Glomerular visceral epithelial cell (primary cell): ENCODE results near the gene FAM110A.
"Not testable (repeated sequence)": the region's sequence is repeated elsewhere in the genome, so short reads cannot be mapped to it uniquely, and the experiment has no call there.

Experiments
- DNase-seq: peaks from one replicate; pipeline ENCODE4 v3.0.0-alpha.2; 2016; ENCODE audit errors: extremely low spot score

Gene FAM110A

DNA sequence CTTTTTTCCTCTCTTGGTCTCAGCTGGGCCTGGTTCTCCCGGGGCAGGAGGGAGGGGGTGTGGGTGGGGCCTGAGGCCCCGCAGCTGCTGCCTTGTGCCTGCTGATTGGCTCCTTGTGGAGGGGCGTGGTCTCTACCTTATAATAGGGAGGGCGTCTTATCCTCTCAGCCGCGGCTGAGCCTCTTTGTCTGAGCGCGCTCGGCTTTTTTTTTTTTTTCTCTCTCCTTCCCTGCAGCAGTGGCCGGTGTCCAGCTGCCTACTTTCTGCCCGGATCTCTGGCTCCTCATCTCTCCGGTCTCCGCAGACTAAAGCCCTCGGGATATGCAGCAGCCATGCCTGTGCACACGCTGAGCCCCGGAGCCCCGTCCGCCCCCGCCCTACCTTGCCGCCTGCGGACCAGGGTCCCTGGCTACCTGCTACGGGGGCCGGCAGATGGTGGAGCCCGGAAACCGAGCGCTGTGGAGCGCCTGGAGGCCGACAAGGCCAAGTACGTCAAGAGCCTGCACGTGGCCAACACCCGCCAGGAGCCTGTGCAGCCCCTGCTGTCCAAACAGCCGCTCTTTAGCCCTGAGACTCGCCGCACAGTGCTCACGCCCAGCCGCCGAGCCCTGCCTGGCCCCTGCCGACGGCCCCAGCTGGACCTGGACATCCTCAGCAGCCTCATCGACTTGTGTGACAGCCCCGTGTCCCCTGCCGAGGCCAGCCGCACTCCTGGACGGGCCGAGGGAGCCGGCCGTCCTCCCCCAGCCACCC lies 11.1 kb downstream of the FAM110A start:
- DNase-seq: peak; percentile 90

DNA sequence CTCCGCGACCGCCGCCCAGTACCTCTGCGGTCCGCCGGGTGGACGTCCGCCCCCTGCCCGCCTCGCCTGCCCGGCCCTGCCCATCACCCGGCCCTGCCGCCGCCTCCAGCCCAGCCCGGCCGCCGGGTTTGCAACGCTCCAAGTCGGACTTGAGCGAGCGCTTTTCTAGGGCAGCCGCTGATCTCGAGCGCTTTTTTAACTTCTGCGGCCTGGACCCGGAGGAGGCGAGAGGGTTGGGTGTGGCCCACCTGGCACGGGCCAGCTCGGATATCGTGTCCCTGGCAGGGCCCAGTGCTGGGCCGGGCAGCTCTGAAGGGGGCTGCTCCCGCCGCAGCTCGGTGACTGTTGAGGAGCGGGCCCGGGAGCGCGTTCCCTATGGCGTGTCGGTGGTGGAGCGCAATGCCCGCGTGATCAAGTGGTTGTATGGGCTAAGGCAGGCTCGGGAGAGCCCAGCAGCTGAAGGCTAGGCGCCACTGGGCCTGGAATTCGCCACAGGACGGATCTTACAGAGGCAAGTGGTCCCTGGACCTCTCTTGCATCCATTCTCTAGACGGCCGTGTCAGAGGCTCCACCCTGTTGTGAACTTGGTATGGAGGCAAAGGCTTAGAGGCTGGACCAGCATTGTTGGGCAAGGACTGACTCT lies 11.8 kb downstream of the FAM110A start:
- DNase-seq: no peak

DNA sequence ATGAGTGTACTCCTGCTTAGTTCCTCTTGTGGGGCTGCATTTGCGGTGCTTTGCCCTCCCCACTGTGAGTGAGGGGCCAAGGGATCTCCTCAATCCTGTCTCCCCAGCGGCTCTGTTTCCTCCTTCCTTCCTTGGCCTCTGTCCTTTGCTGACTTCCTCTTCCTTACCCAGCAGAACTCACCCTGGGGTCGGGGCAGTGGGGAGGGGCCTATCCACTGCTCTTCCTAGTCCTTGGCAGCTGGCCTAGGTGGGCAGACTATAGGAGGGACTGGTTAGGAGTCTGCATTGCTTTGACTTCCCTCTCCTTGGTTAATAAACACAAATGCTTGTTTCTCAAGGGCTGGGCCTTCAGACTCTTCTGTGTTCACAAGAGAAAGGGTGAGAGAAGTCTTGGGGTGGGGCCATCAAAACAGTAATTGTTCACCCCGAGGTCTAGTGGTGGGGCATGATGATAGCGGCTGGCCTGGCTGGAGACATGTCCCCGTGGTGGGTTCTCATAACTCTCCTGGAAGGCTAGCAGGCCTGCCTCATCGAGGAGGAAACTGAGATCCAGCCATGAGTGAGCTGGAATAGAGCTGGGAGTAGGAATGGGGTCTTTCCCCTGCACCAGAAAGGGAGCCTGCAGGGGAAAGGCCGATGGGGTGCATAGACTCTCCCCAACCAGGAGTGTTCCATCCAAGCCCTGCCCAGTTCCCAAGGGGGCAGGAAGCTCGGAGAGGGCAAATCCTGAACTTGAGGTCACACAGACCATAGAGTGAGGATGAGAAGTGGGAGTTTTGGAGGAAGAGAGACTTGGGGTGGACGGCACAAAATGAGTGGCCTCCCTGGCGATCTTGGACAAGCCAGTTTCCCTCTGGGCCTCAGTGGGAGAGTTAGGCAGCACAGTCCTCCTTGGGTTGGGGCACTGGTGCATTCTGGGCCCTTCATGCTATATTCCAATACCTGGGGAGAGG lies 12.7 kb downstream of the FAM110A start:
- DNase-seq: no peak

DNA sequence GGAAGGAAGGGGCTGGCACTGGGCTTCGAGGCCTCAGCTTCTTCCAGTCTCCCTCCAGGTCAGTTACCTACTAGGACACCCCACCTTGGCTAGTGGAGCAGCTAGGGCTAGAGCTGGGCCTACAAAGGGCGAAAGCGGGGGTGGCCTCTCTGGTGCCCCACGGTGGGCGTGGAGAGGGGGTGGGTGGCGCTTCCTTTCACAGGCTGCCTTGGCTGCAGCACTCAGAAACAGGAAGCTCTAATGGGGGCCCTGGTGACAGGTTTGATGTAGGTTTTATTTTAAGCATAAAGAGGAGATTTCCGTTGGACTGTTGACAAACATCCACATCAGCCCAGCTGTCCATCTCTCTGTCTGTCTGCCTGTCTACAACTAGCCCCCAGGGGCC lies 13.4 kb downstream of the FAM110A start:
- no peak for DNase-seq

DNA sequence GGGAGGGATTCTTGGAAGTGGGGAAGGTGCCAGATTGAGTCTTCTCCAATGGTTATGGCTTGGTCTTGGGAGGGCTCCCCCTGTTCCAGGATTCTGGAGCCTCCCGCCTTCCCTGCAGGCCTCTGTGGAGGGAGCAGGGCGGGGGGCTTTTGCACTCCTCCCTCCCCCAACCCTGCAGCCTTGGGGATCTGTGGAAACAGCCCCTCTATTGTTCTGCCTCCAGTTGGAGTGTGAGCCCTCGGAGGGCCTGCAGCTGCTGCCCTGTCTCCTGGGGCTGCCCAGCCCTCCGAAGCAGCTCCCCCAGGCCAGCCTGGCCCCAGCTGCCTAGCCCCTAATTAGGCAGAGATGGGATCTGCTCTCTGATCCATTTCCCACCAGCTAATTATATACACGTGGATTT lies 14.7 kb downstream of the FAM110A start:
- no peak for DNase-seq

DNA sequence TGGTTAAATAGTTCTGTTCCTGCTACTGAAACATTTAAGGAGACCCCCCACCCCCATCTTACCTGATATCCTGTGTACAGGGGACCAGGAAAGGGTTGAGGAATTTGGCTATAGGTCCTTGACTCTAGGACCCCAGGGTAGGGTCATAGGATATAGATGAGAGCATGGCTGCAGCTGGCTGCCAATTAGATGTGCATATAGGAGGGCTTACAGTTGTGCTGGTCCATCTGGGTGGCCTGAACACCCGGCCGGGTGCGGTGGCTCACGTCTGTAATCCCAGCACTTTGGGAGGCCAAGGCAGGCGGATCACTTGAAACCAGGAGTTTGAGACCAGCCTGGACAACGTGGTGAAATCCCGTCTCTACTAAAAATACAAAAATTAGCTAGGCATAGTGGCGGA lies 15.2 kb downstream of the FAM110A start:
- not testable (repeated sequence) for DNase-seq

DNA sequence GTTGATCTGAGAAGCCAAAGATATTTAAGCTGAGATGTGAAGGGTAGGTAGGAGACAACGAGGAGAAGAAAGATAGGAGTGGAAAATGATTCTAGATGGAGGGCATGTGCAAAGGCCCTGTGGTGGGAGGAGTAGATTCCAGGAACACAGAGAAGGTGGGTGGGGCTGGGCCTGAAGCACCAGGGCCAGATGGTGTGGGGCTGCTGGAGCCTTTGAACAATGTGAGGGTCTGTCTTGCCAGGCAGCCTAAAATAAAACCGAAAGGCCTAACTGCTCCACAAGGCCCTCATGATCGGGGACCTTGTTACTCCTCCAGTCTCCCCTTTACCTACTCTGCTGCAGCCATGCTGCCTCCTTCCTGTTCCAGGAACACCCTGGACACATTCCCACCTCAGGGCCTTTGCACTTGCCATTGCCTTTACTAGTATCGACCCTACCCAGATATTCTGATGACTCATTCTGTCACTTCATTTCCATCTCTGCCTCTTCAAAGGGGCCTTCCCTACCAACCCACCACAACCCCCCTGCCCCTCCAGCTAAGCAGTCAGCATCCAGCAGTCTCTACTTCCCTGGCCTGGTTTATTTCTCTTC lies 20.0 kb downstream of the FAM110A start:
- DNase-seq: no peak

DNA sequence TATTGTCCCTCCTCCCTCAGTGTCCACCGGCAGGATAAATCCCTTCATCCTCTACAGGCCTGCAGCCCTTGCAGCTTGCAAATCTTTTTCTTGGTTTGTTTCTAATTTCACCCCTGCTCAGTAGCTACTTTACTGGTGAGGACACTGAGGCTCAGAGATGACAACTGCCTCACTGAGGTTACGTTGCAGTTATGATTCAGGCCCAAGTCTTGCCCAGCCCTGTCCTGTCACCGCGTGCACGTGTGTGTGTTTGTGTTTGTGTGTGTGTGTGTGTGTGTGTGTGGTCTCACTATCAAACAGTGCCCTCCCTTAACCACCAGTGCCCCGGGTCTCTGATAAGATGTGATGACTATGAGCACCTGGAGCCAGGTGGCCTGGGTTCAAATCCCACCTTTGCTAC lies 21.1 kb downstream of the FAM110A start:
- DNase-seq: no peak

DNA sequence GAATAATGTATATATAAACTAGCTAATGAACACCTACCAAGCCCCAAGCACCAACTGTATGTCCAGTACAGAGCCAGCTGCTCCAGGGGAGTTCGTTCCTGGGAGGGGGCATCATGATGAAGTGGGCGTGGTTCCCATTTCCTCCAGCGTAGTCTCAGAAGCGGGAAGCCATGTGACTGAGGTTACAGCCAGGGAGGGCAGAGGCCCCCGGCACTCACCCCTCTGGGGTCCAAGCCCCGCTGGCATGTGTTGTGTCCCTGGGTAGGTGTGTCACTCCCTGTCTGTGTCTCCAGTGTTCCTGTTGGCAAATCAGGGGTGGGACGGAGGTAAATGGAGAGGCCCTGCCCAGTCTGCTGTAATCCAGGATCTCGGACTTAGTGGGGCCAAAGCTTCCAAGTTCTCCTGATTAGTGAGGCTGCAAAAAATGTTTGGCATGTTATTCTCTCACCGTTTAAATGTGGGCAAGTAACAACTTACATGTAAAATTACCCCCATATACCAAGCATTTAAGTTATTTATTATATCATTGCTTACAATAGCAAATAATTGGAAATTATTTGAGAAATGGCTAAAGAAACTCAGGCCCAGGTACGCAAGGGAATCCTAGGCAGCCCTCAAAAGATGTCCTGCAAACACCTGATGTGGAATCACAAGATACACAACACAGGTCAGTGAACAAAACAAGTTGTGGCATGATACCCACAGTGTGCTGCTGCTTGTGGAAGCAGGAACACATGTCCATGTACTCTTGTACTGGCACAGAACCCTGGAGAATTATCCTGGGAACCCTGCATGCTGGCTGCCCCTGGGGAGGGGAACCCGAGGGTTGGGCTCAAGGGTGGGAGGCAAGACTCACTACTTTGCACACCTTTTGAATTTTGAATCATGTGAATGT lies 22.2 kb downstream of the FAM110A start:
- no peak for DNase-seq

DNA sequence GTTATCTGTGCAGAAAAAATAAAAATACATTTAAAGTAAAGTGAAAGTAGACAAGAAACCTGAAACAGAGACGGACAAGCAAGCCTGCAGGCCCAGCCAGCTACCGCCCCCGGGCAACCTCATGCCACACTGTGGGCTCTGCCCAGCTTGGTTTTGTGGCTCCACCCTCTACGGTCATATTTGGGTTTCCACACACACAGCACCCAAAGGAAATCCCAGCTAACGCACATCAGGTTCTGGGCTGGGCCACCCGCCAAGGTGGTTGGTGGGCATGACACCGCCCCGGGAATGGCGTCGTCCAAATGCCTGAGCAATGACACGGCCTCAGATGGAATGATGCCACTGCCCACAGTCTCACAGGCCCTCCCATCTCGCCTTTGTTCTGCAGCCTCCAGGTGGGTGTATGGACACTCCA lies 22.9 kb downstream of the FAM110A start:
- DNase-seq: peak; percentile 99

DNA sequence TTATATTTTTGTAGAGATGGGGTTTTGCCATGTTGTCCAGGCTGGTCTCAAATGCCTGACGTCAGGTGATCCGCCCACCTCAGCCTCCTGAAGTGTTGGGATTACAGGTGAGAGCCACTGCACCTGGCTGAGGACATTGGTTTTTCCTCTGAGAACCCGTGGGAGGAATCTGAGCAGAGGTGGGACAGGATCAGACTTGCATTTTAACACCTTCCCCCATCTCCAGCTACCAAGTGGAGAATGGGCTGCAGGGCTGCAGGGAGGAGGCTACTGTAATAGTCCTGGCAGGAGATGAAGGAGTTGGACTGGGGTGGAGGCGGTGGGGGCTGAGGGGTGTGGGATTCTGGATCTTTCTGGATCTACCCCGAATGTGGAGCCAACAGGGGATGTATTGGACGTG lies 24.5 kb downstream of the FAM110A start:
- DNase-seq: no peak

DNA sequence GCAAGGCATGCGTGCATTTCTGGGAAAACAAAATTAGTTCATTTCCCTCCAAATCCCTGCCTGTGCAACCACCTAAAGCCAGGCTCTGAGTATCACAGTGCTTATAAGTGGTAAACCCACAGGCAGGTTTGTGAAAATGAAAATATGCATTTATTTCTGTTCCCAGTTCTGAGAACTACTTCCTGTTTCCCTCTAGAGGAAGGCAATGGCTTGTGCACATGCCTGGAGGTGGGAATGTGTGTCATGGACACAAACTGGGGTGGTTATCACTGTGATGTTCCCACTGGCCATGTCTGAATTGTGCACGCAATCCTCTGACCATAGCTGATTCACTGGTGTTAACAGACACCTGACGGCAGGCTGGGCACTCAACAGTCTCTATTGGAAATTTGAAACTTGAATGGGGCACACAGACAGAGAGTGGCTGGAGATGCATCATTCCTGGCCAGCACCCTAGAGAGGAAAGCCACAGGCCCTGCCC lies 26.3 kb downstream of the FAM110A start:
- peak; percentile 23 for DNase-seq

DNA sequence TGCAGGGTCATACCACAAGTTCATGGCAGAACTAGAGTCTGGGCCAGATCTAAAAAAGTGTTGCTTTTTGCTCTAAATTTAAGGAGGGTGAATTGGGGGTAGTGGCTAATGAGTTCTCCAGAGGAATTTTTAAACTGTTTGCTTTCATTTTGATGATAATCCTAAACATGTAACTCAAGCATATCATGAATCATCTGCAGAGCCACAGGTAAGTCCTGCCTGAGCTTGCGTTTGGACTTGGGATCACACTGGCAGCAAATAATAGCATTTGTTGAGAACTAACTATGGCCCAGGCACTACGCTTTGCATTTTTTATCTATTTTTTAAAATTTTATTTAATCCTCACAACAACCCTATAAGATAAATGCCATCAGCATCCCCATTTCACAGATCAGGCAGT lies 27.4 kb downstream of the FAM110A start:
- no peak for DNase-seq

DNA sequence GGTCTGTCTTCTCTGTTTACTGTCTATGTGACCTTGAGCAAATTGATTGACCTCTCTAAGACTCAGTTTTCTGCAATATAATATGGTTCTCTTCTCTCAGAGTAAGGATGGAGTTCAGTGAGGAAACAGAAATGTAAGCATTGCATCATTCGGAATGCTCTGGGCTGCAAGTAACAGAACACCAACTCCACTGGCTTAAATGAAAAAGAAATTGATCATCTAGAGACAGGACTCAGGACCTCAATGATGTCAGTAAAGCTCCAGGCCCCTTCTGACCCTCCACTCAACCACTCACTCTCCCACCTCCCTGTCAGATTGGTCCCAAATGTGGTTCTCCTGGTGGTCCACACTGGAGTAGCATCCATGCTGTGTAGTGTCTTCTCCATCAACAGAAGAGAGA lies 31.9 kb downstream of the FAM110A start:
- DNase-seq: no peak

DNA sequence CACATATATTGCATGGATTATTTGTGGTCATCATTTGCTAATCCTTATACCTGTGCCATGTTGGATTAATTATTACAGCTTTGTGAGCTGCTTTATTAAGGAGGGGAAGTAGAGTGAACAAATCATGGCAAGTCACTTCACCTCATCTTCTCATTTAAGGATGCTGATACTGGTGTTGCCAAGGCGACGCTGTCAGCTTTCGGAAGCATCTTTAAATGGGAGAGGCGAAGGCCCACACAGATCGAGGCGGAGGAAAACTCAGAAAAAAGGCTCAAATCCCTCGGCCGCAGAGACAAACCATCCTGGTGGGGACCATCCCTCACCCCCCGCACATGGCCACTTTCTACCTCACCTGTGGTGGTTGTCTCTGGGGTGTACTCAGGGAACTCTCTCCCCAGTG lies 34.8 kb downstream of the FAM110A start:
- no peak for DNase-seq

DNA sequence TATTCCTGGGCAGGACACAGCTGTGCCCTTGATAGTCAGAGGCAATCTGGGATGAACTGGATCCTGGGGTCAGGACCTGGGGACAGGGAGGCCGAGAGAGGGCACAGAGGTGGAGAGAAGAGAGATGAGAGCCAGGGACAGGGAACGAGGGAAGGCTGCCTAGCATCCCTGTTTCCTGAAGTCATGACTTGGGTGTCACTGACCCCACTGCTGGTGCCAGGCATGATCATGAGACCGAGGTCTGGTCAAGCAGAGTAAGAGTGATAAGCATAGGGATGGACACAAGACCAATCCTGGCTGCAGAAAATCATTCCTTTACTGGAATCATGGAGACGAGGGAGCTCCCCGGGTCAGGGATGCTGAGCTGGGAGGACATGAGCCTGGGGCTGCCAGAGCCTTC lies 36.1 kb downstream of the FAM110A start:
- DNase-seq: no peak

DNA sequence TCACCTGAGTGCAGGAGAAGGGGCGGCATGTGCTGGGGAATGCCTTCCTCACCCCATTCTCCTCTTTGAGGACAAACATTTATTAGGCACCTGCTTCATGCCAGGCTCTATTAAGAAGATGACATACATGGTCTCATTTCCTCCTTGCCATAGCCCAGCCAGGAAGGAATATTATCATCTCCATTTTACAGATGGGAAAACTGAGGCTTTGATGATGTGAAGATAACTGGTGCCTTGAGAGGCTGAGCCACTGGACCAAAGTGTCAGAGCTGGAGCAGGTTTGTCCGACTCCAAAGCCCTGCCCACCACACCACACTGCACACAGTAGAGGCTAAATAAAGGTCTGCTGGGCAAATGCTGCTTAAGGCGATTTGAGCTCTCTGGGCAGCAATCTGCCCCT lies 37.2 kb downstream of the FAM110A start:
- DNase-seq: no peak

DNA sequence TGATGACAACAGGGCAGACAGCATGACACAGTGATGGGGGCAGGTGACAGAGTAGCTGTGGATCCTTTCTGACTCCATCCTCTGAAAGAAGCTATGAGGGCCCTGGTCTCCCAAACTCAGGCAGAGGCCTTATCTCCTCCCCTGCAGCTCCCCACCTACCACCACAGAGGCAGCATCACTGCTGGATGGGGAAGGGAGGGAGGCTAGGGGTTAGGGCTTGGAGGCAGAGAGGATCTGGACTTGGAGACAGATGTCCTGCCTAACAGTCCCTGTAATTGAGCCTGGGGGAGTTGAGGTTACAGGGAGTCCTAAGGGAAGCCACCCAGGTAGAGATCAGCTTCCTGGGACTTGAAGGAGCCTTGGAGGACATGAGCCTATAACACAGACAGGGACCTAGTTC lies 37.9 kb downstream of the FAM110A start:
- no peak for DNase-seq

DNA sequence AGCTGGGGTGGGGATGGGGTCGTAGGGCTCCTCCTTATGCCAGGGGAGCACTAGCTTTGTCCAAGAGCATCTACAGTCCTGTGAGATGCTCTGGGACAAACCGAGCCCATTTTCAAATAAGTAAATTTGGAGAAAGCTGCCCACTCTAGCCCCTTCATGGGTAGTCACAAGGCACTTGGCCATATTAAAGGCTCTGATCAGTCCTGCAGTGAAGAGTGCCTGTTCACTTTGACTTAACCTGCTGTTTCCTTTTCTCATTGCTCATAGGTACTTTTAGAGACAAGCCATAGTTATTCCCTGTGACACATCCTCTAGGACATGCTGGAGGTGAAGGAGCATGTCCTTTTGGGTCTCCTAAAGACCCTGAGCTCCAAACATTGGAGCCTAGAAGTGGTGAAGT lies 38.4 kb downstream of the FAM110A start:
- DNase-seq: no peak

DNA sequence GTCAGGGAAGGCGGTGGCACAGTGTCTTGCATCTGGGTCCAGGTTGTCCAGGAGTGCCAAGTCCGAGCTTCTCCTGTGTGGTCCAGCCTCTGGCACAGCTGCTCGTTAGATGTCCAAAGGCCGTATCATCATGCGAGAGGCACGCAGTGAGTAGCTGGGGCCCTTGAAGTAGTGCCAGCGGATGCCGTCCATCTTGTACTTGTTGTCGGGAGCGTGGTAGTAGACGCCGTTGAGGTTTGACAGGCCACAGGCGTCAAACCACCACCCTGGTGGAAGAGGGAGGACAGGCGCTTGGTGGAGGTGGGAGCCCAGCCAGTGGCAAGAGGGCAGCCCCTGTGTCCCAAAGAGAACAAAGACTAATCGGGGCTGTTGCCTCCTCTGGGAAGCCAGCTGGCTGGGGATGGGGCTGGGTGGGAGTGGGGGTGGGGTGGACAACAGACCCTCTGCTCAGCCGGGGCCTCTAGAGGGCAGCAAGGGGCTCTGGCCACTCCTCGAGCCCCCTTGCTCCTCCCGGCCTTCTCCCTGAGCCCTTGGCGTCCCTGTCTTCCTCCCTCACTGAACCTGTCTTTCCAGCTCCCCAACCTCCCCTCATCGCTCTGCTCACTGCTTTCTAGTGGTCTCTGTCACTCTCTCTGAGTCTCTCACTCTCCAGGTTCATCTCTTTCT lies 39.5 kb downstream of the FAM110A start:
- DNase-seq: no peak
